Uterus (tissue), 4 donors: ENCODE results near the gene ZNF107. TPM values are rescaled to one million over a fixed set of nuclear protein-coding genes. Genes with fewer than 3 reads are reported as not detected.

Source experiments
- DNase-seq, 2 donors: peaks; one replicate each; pipeline ENCODE4 v3.0.0-alpha.2; 2019 to 2020
- H3K27ac ChIP-seq, 2 donors: fragments of 200-600 bp; sonication (generic); 1 replicate in 1 of 2; 2 replicates in 1 of 2; pipeline ENCODE4 v1.5.1; 2016 to 2018
- H3K27me3 ChIP-seq, 2 donors: fragments of 200-600 bp; sonication (generic); one replicate each; pipeline ENCODE4 v1.5.1; 2018 to 2019; ENCODE audit warnings: control low read depth in 1 of 2
- H3K36me3 ChIP-seq, 2 donors: fragments of 200-600 bp; sonication (generic); one replicate each; pipeline ENCODE4 v1.5.1; 2019; ENCODE audit warnings: control low read depth in 1 of 2
- H3K4me1 ChIP-seq, 2 donors: fragments of 200-600 bp; sonication (generic); one replicate each; pipeline ENCODE4 v1.5.1; 2018 to 2019; ENCODE audit warnings: control low read depth in 1 of 2
- H3K4me3 ChIP-seq, 2 donors: fragments of 200-600 bp; sonication (generic); 1 replicate in 1 of 2; 2 replicates in 1 of 2; pipeline ENCODE4 v1.5.1; 2018 to 2019; ENCODE audit warnings: mild to moderate bottlenecking in 1 of 2
- H3K9me3 ChIP-seq, 2 donors: fragments of 200-600 bp; sonication (generic); one replicate each; pipeline ENCODE4 v1.5.1; 2019; ENCODE audit warnings: control low read depth in 1 of 2
- CTCF ChIP-seq, 4 experiments: fragments of 200-600 bp in 2 of 4; fragments of 450-650 bp in 2 of 4; sonication (generic) in 2 of 4; IDR thresholded peaks; one replicate each; pipeline ENCODE4 v1.5.1; 2016 to 2019; ENCODE audit warnings: antibody characterized with exemption in 4 of 4, mild to moderate bottlenecking in 2 of 4, moderate library complexity in 1 of 4
- POLR2A ChIP-seq, 2 donors: fragments of 450-650 bp; IDR thresholded peaks; one replicate each; pipeline ENCODE4 v1.6.1; 2016; ENCODE audit warnings: antibody characterized with exemption in 2 of 2, mild to moderate bottlenecking in 1 of 2, moderate library complexity in 1 of 2
- intact Hi-C: fragments of 100-400 bp; cut with DNase I; formaldehyde crosslinking; loops from one replicate; pipeline ENCODE4 v1.15.1; 2023; ENCODE audit warnings: low total_unique reads
- total RNA-seq, 4 donors: library from RNA; depleted of rRNA in 3 of 4; stranded (reverse); fragments of >200 nt in 3 of 4; gene quantifications; one replicate each; pipeline versions ENCODE4 v1.1.0 to v1.2.4, GENCODE V29; 2014 to 2023
- donor health status: DM: yes; HTN: yes; CAD: no.

ZNF107 gene
- total RNA-seq, 4 donors from 2014 or later: 1.8 to 17.1 (median 7.2) TPM

- H3K27ac ChIP-seq: no peak overlapping the region
- no peaks in the 10 kb centered on the region for H3K27me3 ChIP-seq
- intact Hi-C loops: no loop called here
- H3K9me3 ChIP-seq: no peaks in the 10 kb centered on the region
- H3K36me3 ChIP-seq: no peaks in the 10 kb centered on the region
- TF ChIP-seq CTCF (IDR thresholded peaks at IDR 0.05): no peak
- TF ChIP-seq POLR2A (IDR thresholded peaks at IDR 0.05): no peak
- no peak overlapping the region for H3K4me3 ChIP-seq
- H3K4me1 ChIP-seq: no peaks in the 10 kb centered on the region
- no peak for DNase-seq
Observed at GRCh38 chr7:64637521-64638445, 28.1 kb upstream of the ZNF107 start.

- intact Hi-C loops: no loop called here
- TF ChIP-seq CTCF (IDR thresholded peaks at IDR 0.05) (no peak), POLR2A (IDR thresholded peaks at IDR 0.05) (no peak)
- no peak overlapping the region for H3K27ac ChIP-seq
- H3K4me1 ChIP-seq: no peaks in the 10 kb centered on the region
- no peak overlapping the region for H3K4me3 ChIP-seq
- H3K36me3 ChIP-seq: no peaks in the 10 kb centered on the region
- DNase-seq: no peak
- no peaks in the 10 kb centered on the region for H3K9me3 ChIP-seq
- H3K27me3 ChIP-seq: no peaks in the 10 kb centered on the region
Observed at GRCh38 chr7:64638822-64639221, 27.1 kb upstream of the ZNF107 start.

- Histone ChIP-seq H3K4me3 (no peak overlapping the region), H3K27me3 (no peaks in the 10 kb centered on the region), H3K27ac (no peak overlapping the region), H3K4me1 (no peaks in the 10 kb centered on the region), H3K9me3 (no peaks in the 10 kb centered on the region), H3K36me3 (no peaks in the 10 kb centered on the region)
- TF ChIP-seq CTCF (IDR thresholded peaks at IDR 0.05) (no peak), POLR2A (IDR thresholded peaks at IDR 0.05) (no peak)
- no peak for DNase-seq
- intact Hi-C loops: no loop called here
Observed at GRCh38 chr7:64639267-64640001, 26.5 kb upstream of the ZNF107 start.

- H3K4me3 ChIP-seq: no peak overlapping the region
- TF ChIP-seq CTCF (IDR thresholded peaks at IDR 0.05) (no peak), POLR2A (IDR thresholded peaks at IDR 0.05) (no peak)
- H3K9me3 ChIP-seq: no peaks in the 10 kb centered on the region
- no peaks in the 10 kb centered on the region for H3K4me1 ChIP-seq
- DNase-seq: no peak
- H3K27me3 ChIP-seq: no peaks in the 10 kb centered on the region
- intact Hi-C loops: no loop called here
- H3K36me3 ChIP-seq: no peaks in the 10 kb centered on the region
- H3K27ac ChIP-seq: no peak overlapping the region
Observed at GRCh38 chr7:64640504-64640903, 25.4 kb upstream of the ZNF107 start.

- no peak for DNase-seq
- TF ChIP-seq POLR2A (IDR thresholded peaks at IDR 0.05) (no peak), CTCF (IDR thresholded peaks at IDR 0.05) (no peak)
- H3K36me3 ChIP-seq: no peaks in the 10 kb centered on the region
- H3K9me3 ChIP-seq: no peaks in the 10 kb centered on the region
- H3K27me3 ChIP-seq: no peaks in the 10 kb centered on the region
- no peak overlapping the region for H3K27ac ChIP-seq
- no peak overlapping the region for H3K4me3 ChIP-seq
- intact Hi-C loops: no loop called here
- no peaks in the 10 kb centered on the region for H3K4me1 ChIP-seq
Observed at GRCh38 chr7:64642046-64642445, 23.9 kb upstream of the ZNF107 start.
